Peyer's patch (tissue), 4 donors: ENCODE results near the gene PSMC3IP. TPM values are rescaled to one million over a fixed set of nuclear protein-coding genes. Genes with fewer than 3 reads are reported as not detected.

Experiments
- DNase-seq, 3 donors: peaks; one replicate each; pipeline ENCODE4 v3.0.0-alpha.2; 2017 to 2019
- H3K27ac ChIP-seq, 4 donors: fragments of 200-600 bp; sonication (generic); one replicate each; pipeline ENCODE4 v1.5.1; 2016 to 2019
- H3K27me3 ChIP-seq, 2 donors: fragments of 200-600 bp; sonication (generic); one replicate each; pipeline ENCODE4 v1.5.1; 2019
- H3K36me3 ChIP-seq, 3 donors: fragments of 200-600 bp; sonication (generic); one replicate each; pipeline ENCODE4 v1.5.1; 2016 to 2019
- H3K4me1 ChIP-seq, 4 donors: fragments of 200-600 bp; sonication (generic); one replicate each; pipeline ENCODE4 v1.5.1; 2016 to 2019
- H3K4me3 ChIP-seq, 4 donors: fragments of 200-600 bp; sonication (generic); 1 replicate in 3 of 4; 2 replicates in 1 of 4; pipeline ENCODE4 v1.5.1; 2016 to 2019; ENCODE audit warnings: mild to moderate bottlenecking in 1 of 4
- H3K9me3 ChIP-seq, 4 donors: fragments of 200-600 bp; sonication (generic); one replicate each; pipeline ENCODE4 v1.5.1; 2016 to 2019; ENCODE audit warnings: mild to moderate bottlenecking in 1 of 4
- CTCF ChIP-seq, 6 experiments: fragments of 450-650 bp in 4 of 6; fragments of 200-600 bp in 2 of 6; sonication (generic) in 1 of 6; IDR thresholded peaks; one replicate each; pipeline ENCODE4 v1.5.1; 2017 to 2019; ENCODE audit warnings: antibody characterized with exemption in 6 of 6, mild to moderate bottlenecking in 3 of 6, moderate library complexity in 1 of 6
- POLR2A ChIP-seq, 2 donors: fragments of 450-650 bp; IDR thresholded peaks; one replicate each; pipeline ENCODE4 v1.5.1; 2017; ENCODE audit warnings: antibody characterized with exemption in 2 of 2, mild to moderate bottlenecking in 2 of 2, moderate library complexity in 2 of 2
- total RNA-seq, 4 donors: library from RNA; depleted of rRNA; stranded (reverse); fragments of >200 nt; gene quantifications; one replicate each; pipeline ENCODE4 v1.1.0, GENCODE V29; 2016

Gene PSMC3IP
- total RNA-seq, 4 donors from 2014 or later: 1.2 to 1.5 TPM; not detected in 2

- peaks cover 0 to 71% (median 0%) of the 10 kb centered on the region in 3 donors for H3K36me3 ChIP-seq
- H3K27me3 ChIP-seq: no peaks in the 10 kb centered on the region
- TF ChIP-seq POLR2A (IDR thresholded peaks at IDR 0.05): no peak
- no peaks in the 10 kb centered on the region for H3K9me3 ChIP-seq
- peaks cover 0 to 19% (median 10%) of the 10 kb centered on the region in 4 donors for H3K4me1 ChIP-seq
- H3K4me3 ChIP-seq: no peak overlapping the region
- peak in 1 of 3 donors; percentile 25 for DNase-seq
- H3K27ac ChIP-seq: no peak overlapping the region
Observed at GRCh38 chr17:42571435-42572225, 5.9 kb downstream of the PSMC3IP start.

GRCh38 chr17:42568341-42569111 is 9.0 kb downstream of the PSMC3IP start:
- peaks cover 0 to 35% (median 21%) of the 10 kb centered on the region in 4 donors for H3K4me1 ChIP-seq
- TF ChIP-seq CTCF (IDR thresholded peaks at IDR 0.05) (no peak), POLR2A (IDR thresholded peaks at IDR 0.05) (no peak)
- peak overlapping the region in 2 of 4 donors; percentile 77 to 95 for H3K4me3 ChIP-seq

GRCh38 chr17:42566883-42567573 is 10.5 kb downstream of the PSMC3IP start, which contains the start of gene MLX:
TSS of gene MLX (plus strand) at chr17:42567100. CDS start at chr17:42567125, 25 bp downstream.
- H3K4me1 ChIP-seq: peaks cover 0 to 46% (median 30%) of the 10 kb centered on the region in 4 donors

More at GRCh38 chr17:42568341-42569111, 9.0 kb downstream of the PSMC3IP start:
- no peaks in the 10 kb centered on the region for H3K9me3 ChIP-seq
- H3K27ac ChIP-seq: peak overlapping the region; percentile 96 to 100 (median 97)
- no peaks in the 10 kb centered on the region for H3K27me3 ChIP-seq
- H3K36me3 ChIP-seq: peaks cover 0 to 80% (median 0%) of the 10 kb centered on the region in 3 donors
- DNase-seq: peak in 1 of 3 donors; percentile 37

GRCh38 chr17:42566215-42566882 is 11.2 kb downstream of the PSMC3IP start:
- TF ChIP-seq POLR2A (IDR thresholded peaks at IDR 0.05): no peak
- TF ChIP-seq CTCF (IDR thresholded peaks at IDR 0.05): no peak
- DNase-seq: no peak
- Histone ChIP-seq H3K36me3 (peaks cover 0 to 59% (median 0%) of the 10 kb centered on the region in 3 donors), H3K9me3 (no peaks in the 10 kb centered on the region), H3K27ac (peak overlapping the region; percentile 96 to 100 (median 97)), H3K4me1 (peaks cover 0 to 48% (median 33%) of the 10 kb centered on the region in 4 donors), H3K27me3 (no peaks in the 10 kb centered on the region), H3K4me3 (peak overlapping the region; percentile 77 to 95 (median 90))

More at GRCh38 chr17:42566883-42567573, 10.5 kb downstream of the PSMC3IP start, which contains the start of gene MLX:
- TF ChIP-seq CTCF (IDR thresholded peaks at IDR 0.05) (no peak), POLR2A (IDR thresholded peaks at IDR 0.05) (peak; percentile 35 to 83)
- peaks cover 0 to 66% (median 0%) of the 10 kb centered on the region in 3 donors for H3K36me3 ChIP-seq
- no peaks in the 10 kb centered on the region for H3K9me3 ChIP-seq
- peak; percentile 93 to 98 (median 97) for DNase-seq
- peak within 1 kb of the TSS; percentile 77 to 95 (median 90) for H3K4me3 ChIP-seq
- peak within 1 kb of the TSS; percentile 96 to 100 (median 97) for H3K27ac ChIP-seq
- H3K27me3 ChIP-seq: no peaks in the 10 kb centered on the region

GRCh38 chr17:42565523-42566214 is 11.9 kb downstream of the PSMC3IP start:
- peaks cover 0 to 51% (median 35%) of the 10 kb centered on the region in 4 donors for H3K4me1 ChIP-seq
- peaks cover 0 to 52% (median 0%) of the 10 kb centered on the region in 3 donors for H3K36me3 ChIP-seq
- TF ChIP-seq CTCF (IDR thresholded peaks at IDR 0.05) (no peak), POLR2A (IDR thresholded peaks at IDR 0.05) (no peak)
- no peaks in the 10 kb centered on the region for H3K9me3 ChIP-seq
- no peak for DNase-seq
- no peak overlapping the region for H3K4me3 ChIP-seq
- H3K27ac ChIP-seq: peak overlapping the region in 3 of 4 donors; percentile 97 to 100 (median 97)
- H3K27me3 ChIP-seq: no peaks in the 10 kb centered on the region
